Breast epithelium (tissue), 3 donors: ENCODE data around the gene RHOH.

Experiments
- POLR2AphosphoS5 ChIP-seq, 3 donors: sonication (generic); formaldehyde crosslinking; IDR thresholded peaks; one replicate each; pipeline ENCODE4 v1.6.1; 2017; ENCODE audit warnings: antibody characterized with exemption in 3 of 3
- TF ChIP-seq, protein P1 (sequence below), 3 donors: fragments of 450-650 bp; IDR thresholded peaks; one replicate each; pipeline ENCODE4 v1.5.1; 2016 to 2017; ENCODE audit warnings: antibody characterized with exemption in 3 of 3, mild to moderate bottlenecking in 3 of 3, moderate library complexity in 3 of 3

DNA sequence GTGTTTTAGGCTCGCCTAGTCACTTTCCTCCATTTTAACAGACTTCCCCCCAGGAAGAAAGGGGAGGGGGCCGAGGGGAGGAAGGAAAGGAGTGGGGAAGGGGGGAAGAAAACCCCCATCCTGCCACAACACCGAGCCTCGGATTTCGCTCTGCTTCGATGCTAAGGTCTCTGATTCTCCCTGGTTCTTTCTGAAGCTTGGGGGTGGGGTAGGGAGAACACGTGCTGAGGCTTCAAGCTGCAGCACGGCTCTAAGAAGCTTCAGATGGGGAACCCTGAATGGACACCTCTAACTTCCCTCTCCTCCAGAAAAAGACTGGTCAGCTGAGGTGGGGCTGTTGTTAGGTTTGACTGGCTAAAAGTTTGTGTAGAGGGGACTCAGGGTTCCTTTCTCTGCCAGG, 61.8 kb downstream of the RHOH start:
- TF ChIP-seq, protein P1, sequence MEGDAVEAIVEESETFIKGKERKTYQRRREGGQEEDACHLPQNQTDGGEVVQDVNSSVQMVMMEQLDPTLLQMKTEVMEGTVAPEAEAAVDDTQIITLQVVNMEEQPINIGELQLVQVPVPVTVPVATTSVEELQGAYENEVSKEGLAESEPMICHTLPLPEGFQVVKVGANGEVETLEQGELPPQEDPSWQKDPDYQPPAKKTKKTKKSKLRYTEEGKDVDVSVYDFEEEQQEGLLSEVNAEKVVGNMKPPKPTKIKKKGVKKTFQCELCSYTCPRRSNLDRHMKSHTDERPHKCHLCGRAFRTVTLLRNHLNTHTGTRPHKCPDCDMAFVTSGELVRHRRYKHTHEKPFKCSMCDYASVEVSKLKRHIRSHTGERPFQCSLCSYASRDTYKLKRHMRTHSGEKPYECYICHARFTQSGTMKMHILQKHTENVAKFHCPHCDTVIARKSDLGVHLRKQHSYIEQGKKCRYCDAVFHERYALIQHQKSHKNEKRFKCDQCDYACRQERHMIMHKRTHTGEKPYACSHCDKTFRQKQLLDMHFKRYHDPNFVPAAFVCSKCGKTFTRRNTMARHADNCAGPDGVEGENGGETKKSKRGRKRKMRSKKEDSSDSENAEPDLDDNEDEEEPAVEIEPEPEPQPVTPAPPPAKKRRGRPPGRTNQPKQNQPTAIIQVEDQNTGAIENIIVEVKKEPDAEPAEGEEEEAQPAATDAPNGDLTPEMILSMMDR (IDR thresholded peaks at IDR 0.05) = no peak
- no peak for TF ChIP-seq POLR2AphosphoS5 (IDR thresholded peaks at IDR 0.05)
